GM04503 (cell line): ENCODE measurements around the gene HM13.
"Not testable (repeated sequence)": the region's sequence is repeated elsewhere in the genome, so short reads cannot be mapped to it uniquely, and the experiment has no call there.

Experiments
- DNase-seq: peaks from one replicate; pipeline ENCODE4 v3.0.0-alpha.2; 2012; ENCODE audit warnings: low read depth

The HM13 gene

GRCh38 chr20:31593221-31594001, 79.2 kb downstream of the HM13 start:
- no peak for DNase-seq

DNA sequence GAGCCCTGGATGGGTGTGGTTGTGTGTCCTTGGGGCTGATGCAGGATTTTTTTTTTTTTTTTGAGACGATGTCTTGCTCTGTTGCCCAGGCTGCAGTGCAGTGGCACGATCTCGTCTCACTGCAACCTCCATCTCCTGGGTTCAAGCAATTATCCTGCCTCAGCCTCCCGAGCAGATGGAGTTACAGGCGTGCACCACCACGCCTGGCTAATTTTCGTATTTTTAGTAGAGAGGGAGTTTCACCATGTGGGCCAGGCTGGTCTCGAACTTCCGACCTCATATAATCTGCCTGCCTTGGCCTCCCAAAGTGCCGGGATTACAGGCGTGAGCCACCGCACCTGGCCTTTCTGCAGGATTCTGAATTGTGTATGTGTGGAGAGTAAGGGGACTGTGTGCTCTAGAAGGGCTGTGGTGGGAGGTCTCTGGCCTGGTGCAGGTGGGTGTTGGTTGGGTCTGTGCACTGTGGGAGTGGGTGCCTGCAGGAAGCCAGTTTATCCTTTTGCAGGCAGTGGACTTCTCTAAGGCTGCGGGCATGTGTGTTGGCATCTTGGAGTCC, 79.8 kb downstream of the HM13 start:
- DNase-seq, result no peak

- no peak for DNase-seq
These were observed 80.5 kb downstream of the HM13 start for GRCh38 chr20:31594558-31595379.

DNA sequence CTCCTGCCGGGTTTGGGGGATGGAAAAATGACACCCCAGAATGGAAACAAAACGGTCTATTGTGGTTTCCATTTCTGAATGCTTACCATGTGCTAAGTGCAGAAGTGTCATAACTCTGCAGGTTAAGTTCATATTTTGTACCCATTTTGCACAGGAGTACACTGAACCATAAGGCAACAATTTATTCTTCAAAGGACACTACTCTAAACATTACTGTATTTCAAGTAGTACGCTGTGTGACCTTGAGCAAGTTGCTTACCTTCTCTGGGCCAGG, 81.1 kb downstream of the HM13 start:
- no peak for DNase-seq

GRCh38 chr20:31595654-31596411, 81.6 kb downstream of the HM13 start:
- DNase-seq, result peak; percentile 92

DNA sequence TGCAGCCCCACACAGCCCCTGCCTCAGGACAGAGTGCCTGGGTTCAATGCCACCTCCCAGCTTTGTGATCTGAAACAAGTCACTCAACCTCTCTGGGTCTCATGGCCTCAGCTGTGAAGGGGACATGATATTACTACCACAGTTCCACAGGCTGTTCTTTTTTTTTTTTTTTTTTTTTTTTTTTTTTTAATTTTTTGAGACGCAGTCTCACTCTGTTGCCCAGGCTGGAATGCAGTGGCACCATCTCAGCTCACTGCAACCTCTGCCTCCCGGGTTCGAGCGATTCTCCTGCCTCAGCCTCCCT, 82.1 kb downstream of the HM13 start:
- DNase-seq, result not testable (repeated sequence)

- no peak for DNase-seq
These were observed 82.7 kb downstream of the HM13 start for GRCh38 chr20:31596831-31597480.

DNA sequence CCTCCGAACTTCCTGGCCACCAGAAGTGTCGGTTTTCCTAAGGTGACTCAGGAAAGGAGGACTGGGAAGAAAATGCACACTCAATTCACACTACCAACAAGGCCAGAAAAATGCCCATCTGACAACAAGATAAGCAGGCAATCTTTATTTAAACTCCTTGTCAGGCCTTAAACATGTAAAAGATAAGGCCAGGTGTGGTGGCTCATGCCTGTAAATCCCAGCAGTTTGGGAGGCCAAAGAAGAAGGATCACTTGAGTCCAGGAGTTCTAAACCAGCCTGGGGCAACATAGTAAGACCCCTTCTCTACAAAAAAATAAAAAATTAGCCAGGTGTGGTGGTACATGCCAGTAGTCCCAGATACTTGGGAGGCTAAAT, 83.2 kb downstream of the HM13 start:
- no peak for DNase-seq

- no peak for DNase-seq
These were observed 88.2 kb downstream of the HM13 start for GRCh38 chr20:31602431-31602778.

DNA sequence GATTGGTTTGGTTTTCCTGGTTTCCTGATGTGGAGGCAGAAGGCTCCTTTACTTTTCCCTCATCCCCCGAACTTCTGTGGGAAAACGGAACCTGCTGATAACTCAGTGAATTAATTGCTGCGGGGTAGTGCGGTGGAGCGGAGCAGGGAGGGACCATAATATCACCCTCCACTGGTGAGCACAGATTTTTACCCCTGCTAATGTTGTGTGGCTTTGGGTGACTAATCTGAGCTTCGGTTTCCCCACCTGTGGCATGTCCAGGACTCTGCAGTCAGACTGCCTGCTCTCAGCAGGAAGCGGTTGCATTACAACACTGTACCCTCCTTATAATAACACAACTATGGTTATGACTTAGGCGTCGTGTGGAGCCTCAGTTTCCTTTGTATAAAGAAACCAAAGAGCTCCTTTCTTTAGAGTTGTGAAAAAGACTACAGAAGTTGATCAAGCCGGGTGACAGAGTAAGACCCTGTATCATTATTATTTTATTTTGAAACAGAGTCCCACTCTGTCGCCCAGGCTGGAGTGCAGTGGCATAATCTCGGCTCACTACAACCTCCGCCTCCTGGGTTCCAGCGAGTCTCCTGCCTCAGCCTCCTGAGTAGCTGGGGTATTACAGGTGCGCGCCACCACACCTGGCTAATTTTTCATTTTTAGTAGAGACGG, 88.7 kb downstream of the HM13 start:
- DNase-seq, result no peak

DNA sequence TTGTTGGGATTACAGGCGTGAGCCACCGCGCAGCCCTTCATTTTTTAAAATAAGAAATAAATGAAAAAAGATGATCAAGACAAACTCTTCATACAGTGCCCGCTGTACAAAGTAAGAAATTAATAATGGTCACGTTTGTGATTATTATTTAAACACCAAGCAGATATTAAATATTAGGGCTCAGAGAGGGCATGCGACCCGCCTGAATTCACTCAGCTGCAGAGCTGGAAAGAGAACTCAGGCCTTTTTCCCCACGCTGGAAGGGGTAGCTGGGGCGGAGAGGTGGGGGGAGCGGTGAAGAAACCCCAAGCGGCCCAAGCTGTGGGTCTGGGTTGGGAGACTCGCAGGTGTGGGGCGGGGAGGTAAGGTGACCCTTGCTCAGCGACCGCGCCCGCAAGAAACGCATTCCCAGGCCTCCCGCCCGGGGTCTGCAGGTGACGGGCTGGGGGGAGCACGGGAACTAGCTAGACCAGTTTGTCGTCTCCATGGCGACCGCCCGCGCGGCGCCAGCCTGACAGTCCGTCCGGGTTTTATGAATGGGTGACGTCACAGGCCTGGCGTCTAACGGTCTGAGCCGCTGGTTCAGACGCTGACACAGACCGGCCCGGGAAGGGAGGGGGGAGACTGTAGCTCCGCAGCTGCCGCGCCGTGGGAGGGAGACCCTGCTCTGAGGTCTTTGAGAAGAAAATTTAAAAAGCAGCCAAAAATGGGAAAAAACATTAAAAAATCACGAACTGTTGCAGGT, 89.8 kb downstream of the HM13 start:
- peak; percentile 81 for DNase-seq

DNA sequence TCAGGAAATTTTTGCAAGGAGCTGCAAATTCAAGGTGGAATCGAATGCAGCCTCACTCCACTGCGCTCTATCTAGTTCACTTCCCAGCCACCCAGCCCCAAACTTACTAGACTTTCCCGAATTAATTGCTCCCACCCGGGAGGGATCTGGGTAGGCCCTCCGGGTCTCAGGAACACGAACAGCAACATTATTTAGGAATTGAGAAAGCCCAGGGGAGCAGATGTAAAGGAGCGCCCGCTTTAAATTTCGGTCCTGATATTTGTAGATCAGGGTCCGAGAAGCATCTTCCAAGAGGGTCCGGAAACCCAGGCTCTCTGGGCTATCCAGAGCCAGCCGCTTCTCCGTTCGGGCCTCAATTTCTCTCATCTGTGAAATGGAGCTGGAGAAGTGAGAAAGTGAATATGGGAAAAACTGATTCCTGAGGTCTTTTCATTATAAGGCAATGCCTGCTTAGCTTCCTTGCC, 90.4 kb downstream of the HM13 start:
- no peak for DNase-seq

DNA sequence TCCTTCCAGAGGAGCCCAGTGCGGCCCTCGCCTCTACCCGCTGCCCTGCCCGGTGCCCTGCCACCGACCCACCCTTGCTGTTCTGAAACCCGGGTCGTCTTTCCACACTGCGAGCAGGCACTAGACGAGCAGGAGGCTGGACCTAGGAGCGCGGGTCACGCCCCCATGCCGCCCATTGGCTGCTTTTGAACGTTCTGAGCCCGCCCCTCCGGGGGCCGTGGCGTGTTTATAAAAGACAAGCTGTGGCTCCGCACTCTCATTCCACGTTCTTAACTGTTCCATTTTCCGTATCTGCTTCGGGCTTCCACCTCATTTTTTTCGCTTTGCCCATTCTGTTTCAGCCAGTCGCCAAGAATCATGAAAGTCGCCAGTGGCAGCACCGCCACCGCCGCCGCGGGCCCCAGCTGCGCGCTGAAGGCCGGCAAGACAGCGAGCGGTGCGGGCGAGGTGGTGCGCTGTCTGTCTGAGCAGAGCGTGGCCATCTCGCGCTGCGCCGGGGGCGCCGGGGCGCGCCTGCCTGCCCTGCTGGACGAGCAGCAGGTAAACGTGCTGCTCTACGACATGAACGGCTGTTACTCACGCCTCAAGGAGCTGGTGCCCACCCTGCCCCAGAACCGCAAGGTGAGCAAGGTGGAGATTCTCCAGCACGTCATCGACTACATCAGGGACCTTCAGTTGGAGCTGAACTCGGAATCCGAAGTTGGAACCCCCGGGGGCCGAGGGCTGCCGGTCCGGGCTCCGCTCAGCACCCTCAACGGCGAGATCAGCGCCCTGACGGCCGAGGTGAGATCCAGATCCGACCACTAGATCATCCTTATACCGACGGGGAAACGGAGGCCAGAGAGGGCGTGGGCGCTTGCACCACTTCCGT, 91.0 kb downstream of the HM13 start, which contains the start of gene ID1:
TSS of gene ID1 (plus strand) at position 259 of the 871 bp plus-strand sequence. CDS start at position 358, 99 bp downstream.
- peak; percentile 81 for DNase-seq

DNA sequence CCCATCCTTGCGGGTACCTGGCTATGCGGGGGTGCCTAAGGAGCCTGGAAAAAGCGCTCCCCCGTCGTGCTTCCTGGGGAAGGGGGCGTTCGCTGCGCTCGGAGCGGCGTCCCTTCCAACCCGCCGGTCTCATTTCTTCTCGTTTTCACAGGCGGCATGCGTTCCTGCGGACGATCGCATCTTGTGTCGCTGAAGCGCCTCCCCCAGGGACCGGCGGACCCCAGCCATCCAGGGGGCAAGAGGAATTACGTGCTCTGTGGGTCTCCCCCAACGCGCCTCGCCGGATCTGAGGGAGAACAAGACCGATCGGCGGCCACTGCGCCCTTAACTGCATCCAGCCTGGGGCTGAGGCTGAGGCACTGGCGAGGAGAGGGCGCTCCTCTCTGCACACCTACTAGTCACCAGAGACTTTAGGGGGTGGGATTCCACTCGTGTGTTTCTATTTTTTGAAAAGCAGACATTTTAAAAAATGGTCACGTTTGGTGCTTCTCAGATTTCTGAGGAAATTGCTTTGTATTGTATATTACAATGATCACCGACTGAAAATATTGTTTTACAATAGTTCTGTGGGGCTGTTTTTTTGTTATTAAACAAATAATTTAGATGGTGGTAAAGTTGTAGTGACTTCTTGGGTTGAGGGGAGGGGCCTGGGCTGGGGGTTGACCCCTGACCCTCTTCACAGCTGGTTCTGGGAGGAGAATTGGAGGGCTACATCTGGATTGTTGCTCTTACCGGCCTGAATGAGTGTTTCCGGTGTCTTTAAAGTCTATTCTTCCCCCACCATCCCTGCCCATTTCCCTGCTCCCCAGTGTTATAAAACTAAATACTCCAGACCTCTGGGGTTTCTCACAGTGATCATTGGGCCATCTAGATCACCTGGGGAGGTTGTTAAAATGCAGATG, 91.9 kb downstream of the HM13 start:
- no peak for DNase-seq

- DNase-seq, result no peak
These were observed 92.8 kb downstream of the HM13 start for GRCh38 chr20:31606804-31607639.

DNA sequence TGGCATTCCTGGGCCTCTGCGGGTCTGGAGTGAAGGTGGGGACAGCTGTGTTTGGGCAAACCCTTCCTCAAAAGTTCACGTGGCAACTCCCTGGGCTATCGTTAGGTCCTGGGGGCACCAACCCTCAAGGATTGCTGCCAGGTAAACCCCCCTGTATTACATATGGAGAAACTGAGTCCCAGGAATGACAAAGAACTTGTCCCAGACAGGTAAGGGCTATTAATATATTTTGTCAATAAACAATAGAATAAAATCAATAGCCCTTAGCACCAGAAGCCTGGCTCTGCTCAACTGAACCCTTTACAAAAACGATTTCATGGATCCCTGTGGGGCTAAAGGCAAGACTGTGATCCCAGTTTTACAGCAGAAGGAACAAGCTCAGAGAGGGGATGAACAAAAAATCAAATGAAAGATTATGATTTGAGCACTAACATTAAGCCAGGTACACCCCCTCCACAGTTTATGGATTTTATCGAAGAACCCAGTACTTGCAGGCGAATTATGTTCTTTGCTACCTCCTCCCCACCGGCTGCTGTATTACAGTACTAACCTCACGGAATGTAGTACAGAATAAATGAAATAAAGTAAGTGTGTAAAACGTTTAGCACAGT, 93.5 kb downstream of the HM13 start:
- DNase-seq, result no peak

DNA sequence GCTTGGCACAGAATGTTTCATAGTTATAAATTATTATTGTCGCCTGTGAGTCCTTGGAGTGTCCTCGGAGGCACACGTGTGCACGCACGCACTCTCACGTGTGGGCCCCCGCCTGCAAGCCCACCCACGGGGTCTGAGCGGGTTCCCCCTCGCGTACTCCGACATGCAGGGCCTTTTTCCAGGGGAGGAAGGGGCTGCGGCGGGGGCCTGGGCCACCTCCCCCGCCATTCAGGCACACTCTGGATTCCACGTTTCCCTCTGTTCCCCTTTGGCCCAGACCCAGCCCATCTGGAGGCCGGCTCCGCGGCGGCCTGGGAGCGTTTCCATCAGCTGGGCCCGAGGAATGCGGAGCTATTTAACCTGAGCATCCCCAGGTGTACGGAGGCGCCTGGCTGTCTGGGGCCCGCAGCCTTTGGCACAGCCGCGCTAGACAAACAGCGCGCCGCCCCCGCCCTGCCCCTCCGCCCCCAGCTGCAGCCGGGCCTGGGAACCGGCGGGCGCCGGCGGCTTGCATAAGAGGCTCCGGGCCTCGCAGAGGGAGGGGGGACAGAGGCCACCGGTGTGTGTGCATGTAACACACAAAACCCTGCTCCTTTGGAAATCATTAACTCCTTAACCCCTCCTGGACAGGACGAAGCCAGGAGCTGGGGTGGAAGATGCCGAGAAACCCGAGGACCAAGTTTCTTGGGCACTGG, 94.2 kb downstream of the HM13 start:
- no peak for DNase-seq
